Mucosa of descending colon (tissue), 3 donors: ENCODE measurements around the gene SIGLEC1. TPM values are rescaled to one million over a fixed set of nuclear protein-coding genes. Genes with fewer than 3 reads are reported as not detected.

ENCODE experiments used
- ATAC-seq: fragments of 200-7000 bp; cut with Tn5 transposase; one replicate; pipeline ENCODE4 v1.9.1; 2020; ENCODE audit warnings: mild to moderate bottlenecking, moderate library complexity
- DNase-seq, 3 donors: peaks; one replicate each; pipeline ENCODE4 v3.0.0-alpha.2; 2020
- H3K36me3 ChIP-seq: fragments of 200-600 bp; one replicate; pipeline ENCODE4 v1.8.0; 2021; ENCODE audit warnings: low read depth, mild to moderate bottlenecking
- H3K4me1 ChIP-seq: fragments of 200-600 bp; one replicate; pipeline ENCODE4 v1.8.0; 2021; ENCODE audit warnings: low read depth, mild to moderate bottlenecking
- H3K4me3 ChIP-seq: fragments of 200-600 bp; one replicate; pipeline ENCODE4 v1.8.0; 2021; ENCODE audit warnings: mild to moderate bottlenecking
- H3K9me3 ChIP-seq: fragments of 200-600 bp; one replicate; pipeline ENCODE4 v1.8.0; 2021; ENCODE audit warnings: mild to moderate bottlenecking
- CTCF ChIP-seq: fragments of 200-600 bp; IDR thresholded peaks from one replicate; pipeline ENCODE4 v1.8.0; 2022; ENCODE audit warnings: antibody characterized with exemption, mild to moderate bottlenecking
- intact Hi-C, 2 donors: fragments of 100-400 bp; cut with DNase I in 1 of 2; cut with micrococcal nuclease in 1 of 2; formaldehyde crosslinking; loops; one replicate each; pipeline versions ENCODE4 v1.11.0 to v1.11.1; 2022; cut with DNase I, micrococcal nuclease
- total RNA-seq, 3 donors: library from RNA; stranded (reverse); fragmentation: NEBNext Ultra II Directional in 2 of 3; extraction: Animal tissue kit (Norgen Biotek cat#: 25700) in 2 of 3; gene quantifications; one replicate each; pipeline versions ENCODE4 v1.2.1 to v1.2.4, GENCODE V29; 2021 to 2023
- donor health status: DM: no; HTN: no; CAD: no; lungs with moderate emphysema.
- donor health status: DM: no; HTN: no; CAD: no.
- donor health status: DM: no; HTN: yes; CAD: no.

The SIGLEC1 gene
- total RNA-seq, 3 donors from 2014 or later = 3.3 to 21.7 (median 12.2) TPM

DNA sequence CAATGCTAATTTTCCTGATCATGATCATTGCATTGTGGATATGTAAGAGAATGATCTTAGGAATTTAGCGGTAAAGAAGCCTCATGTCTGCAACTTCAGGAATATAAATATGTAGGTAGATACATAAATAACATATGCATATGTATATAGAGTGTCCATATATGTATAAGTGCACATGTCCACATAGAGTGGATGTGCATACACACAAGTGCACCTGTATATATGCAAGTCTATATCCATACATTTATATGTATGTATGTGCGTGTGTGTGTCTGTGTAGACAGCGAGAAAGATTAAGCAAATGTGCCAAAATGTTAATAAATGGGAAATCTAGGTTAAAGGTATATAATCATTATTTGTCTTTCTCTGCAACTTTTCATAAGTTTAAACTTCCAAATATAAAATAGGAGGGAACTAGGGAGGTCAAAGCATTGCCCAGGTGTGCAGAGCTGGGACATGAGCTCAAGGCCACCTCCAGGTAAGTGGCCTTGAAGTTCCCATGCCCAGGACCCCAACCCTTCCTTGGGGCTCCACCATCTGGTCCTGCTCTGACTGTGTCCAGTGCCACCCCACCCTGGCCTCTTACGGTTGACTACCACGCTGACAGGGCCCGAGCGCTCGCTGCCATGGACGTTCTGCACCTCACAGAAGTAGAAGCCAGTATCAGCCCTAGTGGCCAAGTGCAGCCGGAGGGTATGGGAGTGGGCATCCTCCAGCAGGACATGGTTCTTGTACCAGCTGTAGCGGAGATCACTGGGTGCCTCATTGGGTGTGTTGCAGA, 9.6 kb downstream of the SIGLEC1 start:
- no peak for TF ChIP-seq CTCF
- no peak for DNase-seq
- H3K4me1 ChIP-seq = no peaks in the 10 kb centered on the region
- ATAC-seq = no peak
- intact Hi-C loops = no loop called here
- no peaks in the 10 kb centered on the region for H3K36me3 ChIP-seq
- H3K9me3 ChIP-seq = no peaks in the 10 kb centered on the region
- no peak overlapping the region for H3K4me3 ChIP-seq

- no peak for DNase-seq
- H3K9me3 ChIP-seq = peaks cover 1% of the 10 kb centered on the region
- H3K4me3 ChIP-seq = no peak overlapping the region
- no peaks in the 10 kb centered on the region for H3K4me1 ChIP-seq
- intact Hi-C loops = no loop called here
- no peak for ATAC-seq
- no peaks in the 10 kb centered on the region for H3K36me3 ChIP-seq
- TF ChIP-seq CTCF = no peak
Observed at GRCh38 chr20:3701061-3701998, 11.1 kb downstream of the SIGLEC1 start.

- intact Hi-C loops = no loop called here
- Histone ChIP-seq H3K4me3 (no peak overlapping the region), H3K9me3 (peaks cover 3% of the 10 kb centered on the region), H3K4me1 (no peaks in the 10 kb centered on the region), H3K36me3 (no peaks in the 10 kb centered on the region)
- TF ChIP-seq CTCF = no peak
- ATAC-seq (no peak), DNase-seq (no peak)
Observed at GRCh38 chr20:3699037-3699436, 13.4 kb downstream of the SIGLEC1 start.

DNA sequence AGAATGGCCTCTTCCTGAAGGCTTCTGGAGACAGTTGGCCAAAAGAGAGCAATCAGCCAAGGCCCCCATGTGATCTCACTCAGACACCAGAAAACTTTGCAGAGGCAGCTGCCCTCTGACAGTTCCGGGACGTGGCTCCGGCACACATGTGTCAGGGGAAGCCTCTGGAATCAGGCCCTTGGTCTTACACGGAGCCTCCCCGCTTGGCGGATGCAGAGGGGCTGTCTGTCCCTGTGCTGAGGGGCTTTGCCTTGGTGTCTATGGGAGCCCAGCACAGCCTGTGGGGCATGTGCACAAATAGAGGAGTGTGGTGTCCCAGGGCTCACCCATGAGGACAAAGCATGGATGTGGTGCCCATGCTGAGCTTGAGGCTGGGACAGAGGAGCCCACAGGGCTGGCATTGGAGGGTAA, 13.8 kb downstream of the SIGLEC1 start:
- ATAC-seq = no peak
- TF ChIP-seq CTCF = no peak
- intact Hi-C loops = no loop called here
- no peak for DNase-seq
- Histone ChIP-seq H3K9me3 (peaks cover 3% of the 10 kb centered on the region), H3K4me1 (no peaks in the 10 kb centered on the region), H3K4me3 (no peak overlapping the region), H3K36me3 (no peaks in the 10 kb centered on the region)

GRCh38 chr20:3697588-3698305, 14.7 kb downstream of the SIGLEC1 start:
- intact Hi-C loops = no loop called here
- Histone ChIP-seq H3K36me3 (no peaks in the 10 kb centered on the region), H3K9me3 (peaks cover 3% of the 10 kb centered on the region), H3K4me1 (no peaks in the 10 kb centered on the region), H3K4me3 (no peak overlapping the region)
- ATAC-seq (no peak), DNase-seq (no peak)
- TF ChIP-seq CTCF = no peak
